ENCODE results near the gene HES2. TPM values are rescaled to one million over a fixed set of nuclear protein-coding genes. Genes with fewer than 3 reads are reported as not detected.
"Not testable (repeated sequence)": the region's sequence is repeated elsewhere in the genome, so short reads cannot be mapped to it uniquely, and the experiment has no call there.

The HES2 gene
- total and polyA plus RNA-seq, 2 of the 4 experiments (the other 2 are of a cell fraction): not detected

GRCh38 chr1:6437012-6437700, 17.4 kb upstream of the HES2 start:
- H4K5ac ChIP-seq (ENCODE audit: low read depth, low read length); H3K4me1 ChIP-seq (ENCODE audit: control insufficient read depth, insufficient read depth, low read length); H4K20me1 ChIP-seq (ENCODE audit: insufficient read depth, low read length); H2AK9ac ChIP-seq (replicated peaks; ENCODE audit: low read depth, low read length, poor library complexity); H4K8ac ChIP-seq (ENCODE audit: low read depth in 2 of 2, low read length in 2 of 2); H3K9ac ChIP-seq (ENCODE audit: low read depth, low read length); H3K23ac ChIP-seq (ENCODE audit: low read depth, low read length); H2BK120ac ChIP-seq (ENCODE audit: low read depth, low read length); H3K36me3 ChIP-seq (ENCODE audit: control insufficient read depth, insufficient read depth, low read length); H3K9me3 ChIP-seq (ENCODE audit: control insufficient read depth, insufficient read depth, low read length); H3K14ac ChIP-seq (replicated peaks; ENCODE audit: low read depth, low read length); dilution Hi-C loops (cut with HindIII; ENCODE audit: low sequenced_read_pairs, unreplicated experiment); ATAC-seq (ENCODE audit: low read depth); H2BK5ac ChIP-seq (ENCODE audit: low read depth, low read length, poor library complexity, severe bottlenecking); H2AFZ ChIP-seq (replicated peaks; ENCODE audit: low read length, poor library complexity); H3K4me2 ChIP-seq (ENCODE audit: low read depth, low read length); H3K4me3 ChIP-seq (ENCODE audit: insufficient read depth, low read depth, low read length); H3K4ac ChIP-seq (ENCODE audit: low read depth, low read length); H3K79me1 ChIP-seq (ENCODE audit: low read depth in 1 of 2, low read length in 2 of 2); H2BK15ac ChIP-seq (ENCODE audit: low read depth, low read length); H2BK20ac ChIP-seq (ENCODE audit: low read depth, low read length); H4K91ac ChIP-seq (ENCODE audit: insufficient read depth, low read depth, low read length); H3K56ac ChIP-seq (ENCODE audit: extremely low read depth, insufficient read depth, low read length); H3K9me1 ChIP-seq (ENCODE audit: insufficient read depth, low read length); BruUV-seq (replicated peaks); H3K27ac ChIP-seq (ENCODE audit: insufficient read depth, low read length); in situ Hi-C loops (cut with MboI; ENCODE audit: low sequenced_read_pairs); DNase-seq; H2AK5ac ChIP-seq (ENCODE audit: low read depth, low read length); POLR2A ChIA-PET (ENCODE audit: unreplicated experiment); H3K18ac ChIP-seq (ENCODE audit: low read depth, low read length): not testable (repeated sequence)
- CTCF ChIA-PET: interaction anchor here (1.0 to 2.9 kb wide), 7 partner anchors 12 to 88 kb away, joined by 3 to 13 read pairs (median 4); partner anchors contain the start of gene HES2
- intact Hi-C loops (cut with micrococcal nuclease): loop anchor here (5.0 kb wide), 2 partner anchors 75 to 90 kb away; no protein-coding TSS in a partner anchor
- peaks cover 43% of the 10 kb centered on the region for H3K27me3 ChIP-seq (ENCODE audit: control insufficient read depth, insufficient read depth, low read length)
- WGBS, 2 experiments (ENCODE audit: extremely low coverage in 2 of 2, insufficient read length in 1 of 2): 57% methylated on average over 3 of the region's 22 CpGs; no CpG with 5 or more reads in 1 of the 2 experiments
- TF ChIP-seq, protein P1, sequence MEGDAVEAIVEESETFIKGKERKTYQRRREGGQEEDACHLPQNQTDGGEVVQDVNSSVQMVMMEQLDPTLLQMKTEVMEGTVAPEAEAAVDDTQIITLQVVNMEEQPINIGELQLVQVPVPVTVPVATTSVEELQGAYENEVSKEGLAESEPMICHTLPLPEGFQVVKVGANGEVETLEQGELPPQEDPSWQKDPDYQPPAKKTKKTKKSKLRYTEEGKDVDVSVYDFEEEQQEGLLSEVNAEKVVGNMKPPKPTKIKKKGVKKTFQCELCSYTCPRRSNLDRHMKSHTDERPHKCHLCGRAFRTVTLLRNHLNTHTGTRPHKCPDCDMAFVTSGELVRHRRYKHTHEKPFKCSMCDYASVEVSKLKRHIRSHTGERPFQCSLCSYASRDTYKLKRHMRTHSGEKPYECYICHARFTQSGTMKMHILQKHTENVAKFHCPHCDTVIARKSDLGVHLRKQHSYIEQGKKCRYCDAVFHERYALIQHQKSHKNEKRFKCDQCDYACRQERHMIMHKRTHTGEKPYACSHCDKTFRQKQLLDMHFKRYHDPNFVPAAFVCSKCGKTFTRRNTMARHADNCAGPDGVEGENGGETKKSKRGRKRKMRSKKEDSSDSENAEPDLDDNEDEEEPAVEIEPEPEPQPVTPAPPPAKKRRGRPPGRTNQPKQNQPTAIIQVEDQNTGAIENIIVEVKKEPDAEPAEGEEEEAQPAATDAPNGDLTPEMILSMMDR (conservative IDR thresholded peaks at IDR 0.05; ENCODE audit: low read depth, low read length): 0 out of 2 replicates have a peak, but pooled peaks have one; percentile 12

GRCh38 chr1:6436277-6436676, 16.6 kb upstream of the HES2 start:
- H3K4ac ChIP-seq (ENCODE audit: low read depth, low read length); H3K4me2 ChIP-seq (ENCODE audit: low read depth, low read length); H3K4me1 ChIP-seq (ENCODE audit: control insufficient read depth, insufficient read depth, low read length); H2AK5ac ChIP-seq (ENCODE audit: low read depth, low read length); H3K18ac ChIP-seq (ENCODE audit: low read depth, low read length); H4K91ac ChIP-seq (ENCODE audit: insufficient read depth, low read depth, low read length); dilution Hi-C loops (cut with HindIII; ENCODE audit: low sequenced_read_pairs, unreplicated experiment); H2AFZ ChIP-seq (replicated peaks; ENCODE audit: low read length, poor library complexity); H2BK5ac ChIP-seq (ENCODE audit: low read depth, low read length, poor library complexity, severe bottlenecking); H4K8ac ChIP-seq (ENCODE audit: low read depth in 2 of 2, low read length in 2 of 2); H3K27ac ChIP-seq (ENCODE audit: insufficient read depth, low read length); DNase-seq; POLR2A ChIA-PET (ENCODE audit: unreplicated experiment); H2AK9ac ChIP-seq (replicated peaks; ENCODE audit: low read depth, low read length, poor library complexity); H3K9me3 ChIP-seq (ENCODE audit: control insufficient read depth, insufficient read depth, low read length); H2BK20ac ChIP-seq (ENCODE audit: low read depth, low read length); in situ Hi-C loops (cut with MboI; ENCODE audit: low sequenced_read_pairs); H2BK15ac ChIP-seq (ENCODE audit: low read depth, low read length); H3K9ac ChIP-seq (ENCODE audit: low read depth, low read length); H3K79me1 ChIP-seq (ENCODE audit: low read depth in 1 of 2, low read length in 2 of 2); H3K23ac ChIP-seq (ENCODE audit: low read depth, low read length); H3K9me1 ChIP-seq (ENCODE audit: insufficient read depth, low read length); H2BK120ac ChIP-seq (ENCODE audit: low read depth, low read length); H4K5ac ChIP-seq (ENCODE audit: low read depth, low read length); H3K14ac ChIP-seq (replicated peaks; ENCODE audit: low read depth, low read length); H3K4me3 ChIP-seq (ENCODE audit: insufficient read depth, low read depth, low read length); H3K36me3 ChIP-seq (ENCODE audit: control insufficient read depth, insufficient read depth, low read length); ATAC-seq (ENCODE audit: low read depth); H4K20me1 ChIP-seq (ENCODE audit: insufficient read depth, low read length); H3K56ac ChIP-seq (ENCODE audit: extremely low read depth, insufficient read depth, low read length); BruUV-seq (replicated peaks): not testable (repeated sequence)
- intact Hi-C loops (cut with micrococcal nuclease): loop anchor here (5.0 kb wide), 2 partner anchors 74 to 89 kb away; no protein-coding TSS in a partner anchor
- WGBS, 2 experiments (ENCODE audit: extremely low coverage in 2 of 2, insufficient read length in 1 of 2): no CpG with 5 or more reads among the region's 3 CpGs
- CTCF ChIA-PET: interaction anchor here (2.9 kb wide), 1 partner anchor 74 kb away, joined by 10 read pairs; no protein-coding TSS in a partner anchor
- H3K27me3 ChIP-seq (ENCODE audit: control insufficient read depth, insufficient read depth, low read length): peaks cover 41% of the 10 kb centered on the region
